ACHN (cell line): ENCODE results near the gene CCL14.
"Not testable (repeated sequence)": the region's sequence is repeated elsewhere in the genome, so short reads cannot be mapped to it uniquely, and the experiment has no call there.

Experiments
- DNase-seq: peaks from one replicate; pipeline ENCODE4 v3.0.0-alpha.2; 2015
- in situ Hi-C: cut with HindIII; loops from 2 replicates; pipeline ENCODE4 v1.10.0; 2017; ENCODE audit warnings: low sequenced_read_pairs, low pct_ligation_motif_present, low pct_unique_long_range_greater_than_20kb

Gene CCL14

GRCh38 chr17:35986643-35987042 lies at the start of gene CCL14:
Gene CCL14 (minus strand): TSS chr17:35986729. CDS start chr17:35986649, 80 bp downstream.
- in situ Hi-C loops: no loop called here
- no peak for DNase-seq

DNA sequence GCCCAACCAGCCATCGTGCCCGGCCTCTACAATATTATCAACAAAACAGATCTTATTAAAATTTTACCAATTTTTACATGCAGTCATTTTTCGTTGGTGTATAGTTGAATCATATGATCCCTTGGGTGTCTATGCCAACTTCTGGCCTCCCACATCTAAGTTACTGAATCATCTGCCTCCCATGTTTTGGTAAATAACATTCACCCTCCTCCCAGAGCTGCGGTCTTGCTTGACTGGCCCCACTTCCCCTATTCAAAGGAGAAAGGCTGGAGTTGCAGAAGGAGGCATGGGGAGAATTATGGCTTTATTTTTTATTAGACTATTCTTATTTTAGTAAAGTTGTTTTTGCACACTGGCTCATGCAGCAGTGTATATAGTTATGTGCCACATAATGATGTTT lies 49.7 kb upstream of the CCL14 start:
- no peak for DNase-seq
- in situ Hi-C loops: no loop called here

DNA sequence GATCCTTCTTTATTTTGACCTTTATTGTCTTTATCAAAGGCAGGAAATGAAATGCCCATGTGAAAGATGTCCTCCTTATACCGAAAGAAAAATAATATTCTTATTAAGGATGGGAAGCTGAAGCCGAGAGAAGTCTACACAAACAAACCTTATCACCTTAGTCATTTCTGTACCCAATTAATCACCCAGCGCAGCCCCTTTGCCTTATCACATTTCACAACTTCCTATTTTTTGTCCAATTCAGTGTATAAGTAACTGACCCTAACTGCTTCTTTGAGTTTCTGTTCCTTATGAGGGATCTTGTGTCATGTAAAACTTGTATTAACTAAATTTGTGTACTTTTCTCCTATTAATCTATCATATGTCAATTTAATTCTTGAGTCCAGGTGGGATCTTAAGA lies 47.6 kb upstream of the CCL14 start:
- no peak for DNase-seq
- in situ Hi-C loops: no loop called here

DNA sequence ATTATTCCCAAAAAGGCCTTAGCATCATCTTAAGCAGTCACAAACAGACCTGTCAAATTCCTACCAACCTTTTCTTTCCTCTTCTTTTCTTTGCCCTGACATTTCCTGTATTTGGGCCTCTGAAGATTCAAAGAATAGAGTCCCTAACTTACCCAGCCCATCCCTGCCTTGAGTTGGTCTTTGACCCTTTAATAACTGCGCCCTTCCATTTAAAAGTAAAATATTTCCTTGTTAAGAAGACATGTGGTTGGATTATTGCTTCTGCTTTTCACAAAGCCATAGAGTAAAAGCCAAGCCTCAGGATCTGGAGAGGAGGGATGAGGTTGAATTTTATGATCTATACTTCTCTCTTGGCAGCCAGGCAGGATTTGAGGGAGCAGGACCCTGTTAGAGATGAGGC lies 44.4 kb upstream of the CCL14 start:
- no peak for DNase-seq
- in situ Hi-C loops: no loop called here

GRCh38 chr17:36027761-36028160 lies 41.2 kb upstream of the CCL14 start:
- no peak for DNase-seq
- in situ Hi-C loops: no loop called here

GRCh38 chr17:36024106-36024869 lies 37.8 kb upstream of the CCL14 start:
- DNase-seq: no peak
- in situ Hi-C loops: no loop called here

DNA sequence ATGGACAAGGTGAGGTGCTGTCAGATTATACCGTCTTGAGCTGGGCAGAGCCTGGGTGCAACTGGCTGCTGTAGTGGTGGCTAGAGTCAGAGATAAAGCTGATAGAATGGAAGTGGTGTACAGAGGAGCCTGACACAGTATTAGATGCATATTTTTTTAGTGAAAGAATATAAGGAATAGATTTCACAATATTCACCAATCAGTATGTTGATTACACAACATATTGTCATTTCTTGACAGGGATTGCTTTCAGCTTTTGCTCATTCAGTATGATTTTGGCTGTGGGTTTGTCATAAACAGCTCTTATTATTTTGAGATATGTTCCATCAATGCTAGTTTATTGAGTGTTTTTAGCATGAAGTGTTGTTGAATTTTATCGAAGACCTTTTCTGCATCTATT lies 32.9 kb upstream of the CCL14 start:
- no peak for DNase-seq
- in situ Hi-C loops: no loop called here

DNA sequence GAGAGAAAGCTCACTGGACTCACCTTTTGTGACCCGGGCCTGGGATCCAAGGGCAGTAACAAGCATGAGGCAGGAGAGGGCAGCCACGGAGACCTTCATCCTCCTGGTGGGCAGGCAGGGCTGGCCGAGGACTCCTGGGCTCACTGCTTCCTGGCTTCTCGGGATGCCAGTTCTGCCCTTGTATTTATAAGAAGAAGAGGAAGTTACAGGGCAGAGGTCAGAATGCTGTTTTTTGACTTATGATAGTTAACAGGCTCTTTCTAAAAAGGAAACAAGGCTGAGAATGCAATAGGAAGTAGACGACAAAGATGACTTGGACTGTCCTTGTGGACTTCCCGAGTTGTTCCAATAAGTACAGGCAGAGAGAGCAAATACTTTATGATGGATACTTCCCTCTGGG lies 31.3 kb upstream of the CCL14 start, which contains the start of gene CCL23:
TSS of gene CCL23 (minus strand) at position 174 of the 400 bp plus-strand sequence. CDS start at position 99, 75 bp downstream.
- no peak for DNase-seq
- in situ Hi-C loops: no loop called here

DNA sequence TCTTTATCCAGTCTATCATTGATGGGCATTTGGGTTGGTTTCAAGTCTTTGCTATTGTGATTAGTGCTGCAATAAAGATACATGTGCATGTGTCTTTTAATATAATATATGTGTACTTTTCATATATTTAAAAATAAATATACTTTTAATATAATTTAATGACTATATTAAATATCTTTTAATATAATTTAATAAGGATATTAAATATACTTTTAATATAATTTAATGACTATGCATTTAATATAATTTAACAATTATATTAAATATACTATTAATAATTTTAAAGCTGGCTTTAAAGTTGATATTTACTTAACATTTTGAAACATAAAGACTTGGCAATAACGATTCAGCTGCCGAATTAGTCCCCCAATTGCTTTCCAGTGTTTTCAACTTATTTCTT lies 30.0 kb upstream of the CCL14 start:
- DNase-seq: no peak
- in situ Hi-C loops: no loop called here

GRCh38 chr17:36015895-36016294 lies 29.4 kb upstream of the CCL14 start:
- DNase-seq, in situ Hi-C loops: not testable (repeated sequence)

GRCh38 chr17:36014946-36015345 lies 28.4 kb upstream of the CCL14 start:
- in situ Hi-C loops: no loop called here

DNA sequence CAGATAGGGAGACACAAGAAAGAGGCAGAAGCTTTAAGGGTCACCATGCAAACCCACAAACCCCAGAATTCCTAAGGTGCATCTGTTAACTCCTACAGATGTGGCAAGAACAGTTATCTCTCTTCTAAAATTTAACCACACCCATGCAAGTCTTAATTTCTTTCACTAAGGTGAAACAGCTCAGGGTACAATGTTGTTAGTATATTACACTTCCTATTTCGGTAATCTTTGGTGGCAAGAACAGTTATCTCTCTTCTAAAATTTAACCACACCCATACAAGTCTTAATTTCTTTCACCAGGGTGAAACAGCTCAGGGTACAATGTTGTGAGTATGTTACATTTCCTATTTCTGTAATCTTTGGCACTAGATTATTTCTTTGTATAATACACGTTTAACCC lies 24.7 kb upstream of the CCL14 start:
- no peak for DNase-seq
- in situ Hi-C loops: no loop called here

More at GRCh38 chr17:36014946-36015345, 28.4 kb upstream of the CCL14 start:
- no peak for DNase-seq

DNA sequence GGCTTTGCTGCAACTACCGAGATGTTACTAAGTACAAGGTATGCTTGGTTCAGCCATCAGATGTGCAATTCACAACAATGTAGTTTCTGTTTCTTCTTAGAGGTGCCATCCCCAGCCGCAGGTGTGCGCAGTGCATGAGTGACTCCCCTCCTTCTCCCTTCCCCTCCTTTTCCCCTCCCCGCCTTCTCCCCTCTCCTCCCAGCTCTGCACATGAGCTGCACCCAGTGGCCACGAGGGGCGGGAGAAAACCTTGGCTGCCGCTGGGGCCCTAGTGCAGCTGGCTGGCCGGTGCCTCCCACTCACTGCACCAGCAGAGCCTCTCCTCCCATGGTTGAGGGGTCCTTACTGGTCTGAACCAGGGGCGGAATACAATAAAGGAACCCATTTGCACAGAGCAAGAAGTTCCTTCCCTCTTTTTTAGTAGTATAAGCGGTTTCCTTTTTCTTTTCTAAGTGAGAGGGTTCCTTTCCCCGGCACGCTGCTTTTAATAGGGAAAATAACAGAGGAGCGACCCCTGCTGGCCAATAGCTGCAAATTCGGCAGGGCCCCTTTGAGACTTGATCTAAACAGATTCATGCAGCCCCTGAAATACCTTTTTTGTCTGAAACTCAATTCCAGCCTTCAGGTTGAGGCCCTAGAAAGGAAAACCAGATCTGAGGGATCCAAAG lies 22.6 kb upstream of the CCL14 start:
- DNase-seq: no peak
- in situ Hi-C loops: no loop called here

DNA sequence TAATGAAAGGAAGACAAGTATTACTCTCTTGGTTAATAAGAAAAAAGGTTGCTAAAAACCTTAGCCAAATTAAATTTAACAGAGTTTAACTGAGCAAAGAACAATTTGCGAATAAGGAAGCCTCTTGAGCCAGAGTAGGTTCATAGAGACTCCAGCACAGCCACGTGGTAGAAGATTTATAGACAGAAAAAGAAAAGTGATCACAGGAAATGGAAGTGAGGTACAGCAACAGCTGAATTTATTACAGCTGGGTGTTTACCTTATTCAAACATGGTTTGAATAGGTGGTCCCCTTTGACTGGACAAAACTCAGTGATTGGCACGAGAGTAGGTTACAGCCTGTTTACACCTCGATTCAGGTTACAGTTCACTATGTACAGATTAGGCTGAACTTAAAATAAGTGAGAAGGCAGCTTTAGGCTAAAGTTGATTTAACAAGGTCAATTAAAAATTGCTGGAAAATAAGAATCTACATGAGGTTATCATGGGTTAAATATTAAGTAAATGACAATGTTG lies 18.1 kb upstream of the CCL14 start:
- DNase-seq: no peak
- in situ Hi-C loops: no loop called here

DNA sequence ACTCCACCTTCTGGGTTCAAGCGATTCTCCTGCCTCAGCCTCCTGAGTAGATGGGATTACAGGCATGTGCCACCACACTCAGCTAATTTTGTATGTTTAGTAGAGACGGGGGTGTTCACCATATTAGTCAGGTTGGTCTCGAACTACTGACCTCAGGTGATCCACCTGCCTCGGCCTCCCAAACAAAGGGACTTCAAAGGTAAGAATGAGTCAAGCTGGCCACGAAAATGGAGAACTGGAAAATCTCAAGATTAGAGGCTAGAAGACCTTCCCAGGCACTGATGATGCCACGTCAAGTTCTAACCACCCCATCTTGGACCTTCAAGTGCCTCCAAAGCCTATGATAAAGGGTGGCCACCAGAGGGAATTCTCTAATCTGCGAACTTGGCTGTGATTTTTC lies 16.1 kb upstream of the CCL14 start:
- in situ Hi-C loops: no loop called here

GRCh38 chr17:36001862-36002603 lies 15.5 kb upstream of the CCL14 start:
- in situ Hi-C loops: no loop called here

More for the DNA sequence above, 16.1 kb upstream of the CCL14 start:
- no peak for DNase-seq

GRCh38 chr17:36001110-36001771 lies 14.7 kb upstream of the CCL14 start, which contains the start of gene CCL15:
Gene CCL15 (minus strand): TSS chr17:36001553. CDS start chr17:36001492, 61 bp downstream.
- no peak for DNase-seq
- in situ Hi-C loops: no loop called here

More at GRCh38 chr17:36001862-36002603, 15.5 kb upstream of the CCL14 start:
- DNase-seq: no peak

DNA sequence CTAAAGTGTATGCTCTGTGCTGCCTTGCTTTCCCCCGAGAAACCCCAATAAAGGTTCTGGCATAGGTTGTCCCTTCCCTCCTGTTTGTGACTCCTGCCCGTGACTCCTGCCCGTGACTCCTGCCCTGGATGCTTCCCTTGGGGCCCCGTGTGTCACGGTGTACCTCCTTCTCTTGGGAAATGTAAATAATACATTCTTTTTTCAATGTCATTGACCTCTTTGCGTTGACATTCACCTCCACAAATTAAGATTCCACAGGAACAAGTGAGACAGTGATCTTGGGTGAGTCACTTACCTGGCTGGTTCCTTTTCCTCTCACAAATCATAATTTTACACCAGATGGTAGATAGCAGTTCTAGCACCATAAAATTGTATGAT lies 14.2 kb upstream of the CCL14 start:
- in situ Hi-C loops: no loop called here
- DNase-seq: no peak
